WTC11 (cell line): Measurements from ENCODE around the gene ADD1. TPM values are rescaled to one million over a fixed set of nuclear protein-coding genes. Genes with fewer than 3 reads are reported as not detected.

Source experiments
- ATAC-seq: fragments of 200-7000 bp; cut with Tn5 transposase; 2 replicates; pipeline ENCODE4 v1.10.0; 2021; ENCODE audit warnings: mild to moderate bottlenecking, moderate library complexity
- CTCF ChIA-PET: fragments of 300-600 bp; sonication (Branson Sonifier 250); formaldehyde crosslinking; loops from one replicate; lab custom pipeline; 2021; ENCODE audit warnings: antibody characterized with exemption; lab: Charles Lee
- POLR2A ChIA-PET: fragments of 350-600 bp; sonication (Branson Sonifier 250); formaldehyde crosslinking; loops from one replicate; lab custom pipeline; 2021; ENCODE audit warnings: antibody characterized with exemption; lab: Charles Lee
- DNase-seq: peaks from one replicate; pipeline ENCODE4 v3.0.0; 2021; ENCODE audit warnings: low spot score
- H3K27ac Mint-ChIP-seq: 2 replicates; pipeline ENCODE4 v1.8.0; 2021; ENCODE audit warnings: mixed read lengths
- H3K27me3 Mint-ChIP-seq: 2 replicates; pipeline ENCODE4 v1.8.0; 2021; ENCODE audit warnings: low read depth, mild to moderate bottlenecking, moderate library complexity, mixed read lengths
- H3K36me3 Mint-ChIP-seq: 2 replicates; pipeline ENCODE4 v1.8.0; 2021; ENCODE audit warnings: mixed read lengths
- H3K4me1 Mint-ChIP-seq: 2 replicates; pipeline ENCODE4 v1.8.0; 2022; ENCODE audit warnings: mixed read lengths
- H3K4me3 Mint-ChIP-seq: 2 replicates; pipeline ENCODE4 v1.8.0; 2021; ENCODE audit warnings: mild to moderate bottlenecking, moderate library complexity, mixed read lengths
- H3K9me3 Mint-ChIP-seq: 2 replicates; pipeline ENCODE4 v1.8.0; 2021; ENCODE audit warnings: mixed read lengths
- ATF1 ChIP-seq: sonication (generic); formaldehyde crosslinking; IDR thresholded peaks from 2 replicates; pipeline ENCODE4 v1.8.1; 2023; ENCODE audit warnings: mild to moderate bottlenecking, moderate library complexity, missing genetic modification reagents
- ERG ChIP-seq: fragments of 250-450 bp; sonication (Bioruptor Pico); IDR thresholded peaks from 2 replicates; pipeline ENCODE4 v1.8.0; 2021; ENCODE audit warnings: mild to moderate bottlenecking
- FOXK1 ChIP-seq: sonication (generic); formaldehyde crosslinking; IDR thresholded peaks from 2 replicates; pipeline ENCODE4 v1.8.0; 2022; ENCODE audit warnings: mild to moderate bottlenecking, moderate library complexity, missing genetic modification reagents
- GTF2I ChIP-seq: fragments of 250-450 bp; sonication (Bioruptor Pico); conservative IDR thresholded peaks from 2 replicates; pipeline ENCODE4 v1.4.0; 2021; ENCODE audit warnings: mild to moderate bottlenecking
- NR1H2 ChIP-seq: sonication (generic); formaldehyde crosslinking; IDR thresholded peaks from 2 replicates; pipeline ENCODE4 v1.9.0; 2021; ENCODE audit warnings: mild to moderate bottlenecking, moderate library complexity, missing genetic modification reagents
- RORB ChIP-seq: fragments of 250-450 bp; sonication (Bioruptor Pico); IDR thresholded peaks from 2 replicates; pipeline ENCODE4 v1.9.0; 2021; ENCODE audit warnings: mild to moderate bottlenecking
- SMAD4 ChIP-seq: sonication (generic); formaldehyde crosslinking; IDR thresholded peaks from 2 replicates; pipeline ENCODE4 v1.8.0; 2022; ENCODE audit warnings: mild to moderate bottlenecking, missing genetic modification reagents
- SOX15 ChIP-seq: fragments of 250-450 bp; sonication (Bioruptor Pico); IDR thresholded peaks from 2 replicates; pipeline ENCODE4 v1.9.0; 2021; ENCODE audit warnings: mild to moderate bottlenecking
- TEAD4 ChIP-seq: sonication (generic); formaldehyde crosslinking; IDR thresholded peaks from 2 replicates; pipeline ENCODE4 v1.8.0; 2022; ENCODE audit warnings: mild to moderate bottlenecking, missing genetic modification reagents
- ZNF263 ChIP-seq: sonication (generic); formaldehyde crosslinking; IDR thresholded peaks from 2 replicates; pipeline ENCODE4 v1.8.1; 2022; ENCODE audit warnings: low read depth, mild to moderate bottlenecking, moderate library complexity, missing genetic modification reagents
- total RNA-seq: library from RNA; stranded (reverse); gene quantifications from 3 replicates; pipeline ENCODE4 v1.2.3, GENCODE V29; 2021
- TF ChIP-seq, protein P1 (sequence below): sonication (generic); formaldehyde crosslinking; IDR thresholded peaks from 2 replicates; pipeline ENCODE4 v1.8.1; 2023; ENCODE audit warnings: mild to moderate bottlenecking, missing genetic modification reagents
- TF ChIP-seq, protein P2 (sequence below): sonication (generic); formaldehyde crosslinking; conservative IDR thresholded peaks from 2 replicates; pipeline ENCODE4 v1.8.1; 2022; ENCODE audit warnings: mild to moderate bottlenecking, missing genetic modification reagents
- TF ChIP-seq, protein P3 (sequence below): sonication (generic); formaldehyde crosslinking; IDR thresholded peaks from 2 replicates; pipeline ENCODE4 v1.8.0; 2022; ENCODE audit warnings: missing genetic modification reagents
- TF ChIP-seq, protein P4 (sequence below): sonication (generic); formaldehyde crosslinking; IDR thresholded peaks from 2 replicates; pipeline ENCODE4 v1.8.1; 2023; ENCODE audit warnings: mild to moderate bottlenecking, missing genetic modification reagents, borderline replicate concordance
- TF ChIP-seq, protein P5 (sequence below): fragments of 250-450 bp; sonication (Bioruptor Pico); IDR thresholded peaks from 2 replicates; pipeline ENCODE4 v2.1.2; 2022; ENCODE audit warnings: mild to moderate bottlenecking, moderate library complexity

ADD1 gene
- total RNA-seq, 1 experiment from 2014 or later, result 178 TPM

DNA sequence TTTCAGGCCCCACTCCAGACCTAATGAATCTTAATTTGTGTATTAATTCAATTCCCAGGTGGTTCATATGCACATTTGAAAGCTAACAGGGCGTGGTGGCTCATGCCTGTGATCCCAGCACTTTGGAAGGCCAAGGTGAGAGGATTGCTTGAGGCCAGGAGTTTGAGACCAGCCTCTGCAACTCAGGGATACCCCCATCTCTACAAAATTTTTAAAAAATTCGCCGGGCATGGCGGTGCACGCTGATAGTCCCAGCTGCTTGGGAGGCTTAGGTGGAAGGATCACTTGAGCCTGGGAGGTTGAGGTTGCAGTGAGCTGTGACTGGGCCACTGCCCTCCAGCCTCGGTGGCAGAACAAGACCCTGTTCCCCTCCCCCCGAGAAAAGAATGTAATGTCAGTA is 31.2 kb downstream of the ADD1 start:
- peaks cover 25% of the 10 kb centered on the region for H3K4me1 Mint-ChIP-seq
- ATAC-seq (no peak), DNase-seq (no peak)
- POLR2A ChIA-PET, result no interaction called here
- H3K9me3 Mint-ChIP-seq, result peaks cover under 1% of the 10 kb centered on the region; the same call in 1 of the 2 replicates
- TF ChIP-seq ZNF263 (CRISPR knock-in tag) (no peak), RORB (CRISPR knock-in tag) (no peak), ATF1 (no peak)
- no peak overlapping the region for H3K27ac Mint-ChIP-seq
- CTCF ChIA-PET, result no interaction called here
- peaks cover 29% of the 10 kb centered on the region for H3K36me3 Mint-ChIP-seq
- H3K27me3 Mint-ChIP-seq, result no peaks in the 10 kb centered on the region
- H3K4me3 Mint-ChIP-seq, result no peak overlapping the region

DNA sequence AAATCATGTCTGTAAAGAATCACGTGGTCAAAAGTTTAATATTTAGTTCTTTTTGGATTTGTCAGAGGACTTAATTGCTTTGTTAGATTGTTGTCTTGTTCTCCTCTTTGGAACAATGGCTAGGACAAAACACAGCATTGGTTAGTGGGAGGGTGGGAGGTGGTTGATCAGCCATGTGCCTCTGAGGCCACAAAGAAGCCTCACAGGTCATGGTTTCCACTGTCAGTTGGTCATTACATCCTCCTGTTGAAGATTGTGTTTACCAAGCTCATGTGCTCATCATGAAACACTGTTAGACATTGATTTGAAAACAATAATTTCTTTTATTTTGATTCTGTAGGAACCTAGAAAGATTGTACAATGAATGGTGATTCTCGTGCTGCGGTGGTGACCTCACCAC is 31.9 kb downstream of the ADD1 start:
- no peak for ATAC-seq
- Mint-ChIP-seq H3K4me1 (peaks cover 18% of the 10 kb centered on the region), H3K9me3 (peaks cover 3% of the 10 kb centered on the region; the same call in 1 of the 2 replicates), H3K27ac (peak overlapping the region; percentile 30; the same call in 1 of the 2 replicates), H3K4me3 (no peak overlapping the region), H3K36me3 (peaks cover 32% of the 10 kb centered on the region), H3K27me3 (no peaks in the 10 kb centered on the region)
- TF ChIP-seq GTF2I (CRISPR knock-in tag) (no peak), SOX15 (CRISPR knock-in tag) (no peak), NR1H2 (CRISPR knock-in tag) (no peak), SMAD4 (CRISPR knock-in tag) (no peak)
- TF ChIP-seq, protein P1, sequence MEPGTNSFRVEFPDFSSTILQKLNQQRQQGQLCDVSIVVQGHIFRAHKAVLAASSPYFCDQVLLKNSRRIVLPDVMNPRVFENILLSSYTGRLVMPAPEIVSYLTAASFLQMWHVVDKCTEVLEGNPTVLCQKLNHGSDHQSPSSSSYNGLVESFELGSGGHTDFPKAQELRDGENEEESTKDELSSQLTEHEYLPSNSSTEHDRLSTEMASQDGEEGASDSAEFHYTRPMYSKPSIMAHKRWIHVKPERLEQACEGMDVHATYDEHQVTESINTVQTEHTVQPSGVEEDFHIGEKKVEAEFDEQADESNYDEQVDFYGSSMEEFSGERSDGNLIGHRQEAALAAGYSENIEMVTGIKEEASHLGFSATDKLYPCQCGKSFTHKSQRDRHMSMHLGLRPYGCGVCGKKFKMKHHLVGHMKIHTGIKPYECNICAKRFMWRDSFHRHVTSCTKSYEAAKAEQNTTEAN, result no peak
- TF ChIP-seq, protein P2, sequence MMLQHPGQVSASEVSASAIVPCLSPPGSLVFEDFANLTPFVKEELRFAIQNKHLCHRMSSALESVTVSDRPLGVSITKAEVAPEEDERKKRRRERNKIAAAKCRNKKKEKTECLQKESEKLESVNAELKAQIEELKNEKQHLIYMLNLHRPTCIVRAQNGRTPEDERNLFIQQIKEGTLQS (CRISPR knock-in tag), result no peak
- TF ChIP-seq, protein P3, sequence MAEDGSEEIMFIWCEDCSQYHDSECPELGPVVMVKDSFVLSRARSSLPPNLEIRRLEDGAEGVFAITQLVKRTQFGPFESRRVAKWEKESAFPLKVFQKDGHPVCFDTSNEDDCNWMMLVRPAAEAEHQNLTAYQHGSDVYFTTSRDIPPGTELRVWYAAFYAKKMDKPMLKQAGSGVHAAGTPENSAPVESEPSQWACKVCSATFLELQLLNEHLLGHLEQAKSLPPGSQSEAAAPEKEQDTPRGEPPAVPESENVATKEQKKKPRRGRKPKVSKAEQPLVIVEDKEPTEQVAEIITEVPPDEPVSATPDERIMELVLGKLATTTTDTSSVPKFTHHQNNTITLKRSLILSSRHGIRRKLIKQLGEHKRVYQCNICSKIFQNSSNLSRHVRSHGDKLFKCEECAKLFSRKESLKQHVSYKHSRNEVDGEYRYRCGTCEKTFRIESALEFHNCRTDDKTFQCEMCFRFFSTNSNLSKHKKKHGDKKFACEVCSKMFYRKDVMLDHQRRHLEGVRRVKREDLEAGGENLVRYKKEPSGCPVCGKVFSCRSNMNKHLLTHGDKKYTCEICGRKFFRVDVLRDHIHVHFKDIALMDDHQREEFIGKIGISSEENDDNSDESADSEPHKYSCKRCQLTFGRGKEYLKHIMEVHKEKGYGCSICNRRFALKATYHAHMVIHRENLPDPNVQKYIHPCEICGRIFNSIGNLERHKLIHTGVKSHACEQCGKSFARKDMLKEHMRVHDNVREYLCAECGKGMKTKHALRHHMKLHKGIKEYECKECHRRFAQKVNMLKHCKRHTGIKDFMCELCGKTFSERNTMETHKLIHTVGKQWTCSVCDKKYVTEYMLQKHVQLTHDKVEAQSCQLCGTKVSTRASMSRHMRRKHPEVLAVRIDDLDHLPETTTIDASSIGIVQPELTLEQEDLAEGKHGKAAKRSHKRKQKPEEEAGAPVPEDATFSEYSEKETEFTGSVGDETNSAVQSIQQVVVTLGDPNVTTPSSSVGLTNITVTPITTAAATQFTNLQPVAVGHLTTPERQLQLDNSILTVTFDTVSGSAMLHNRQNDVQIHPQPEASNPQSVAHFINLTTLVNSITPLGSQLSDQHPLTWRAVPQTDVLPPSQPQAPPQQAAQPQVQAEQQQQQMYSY (CRISPR knock-in tag), result no peak
- ChIA-PET POLR2A (no interaction called here), CTCF (no interaction called here)
- no peak for DNase-seq

GRCh38 chr4:2878346-2878745 is 34.7 kb downstream of the ADD1 start:
- no peak for ATAC-seq
- H3K27ac Mint-ChIP-seq, result peak overlapping the region; percentile 3
- peaks cover 33% of the 10 kb centered on the region for H3K4me1 Mint-ChIP-seq

DNA sequence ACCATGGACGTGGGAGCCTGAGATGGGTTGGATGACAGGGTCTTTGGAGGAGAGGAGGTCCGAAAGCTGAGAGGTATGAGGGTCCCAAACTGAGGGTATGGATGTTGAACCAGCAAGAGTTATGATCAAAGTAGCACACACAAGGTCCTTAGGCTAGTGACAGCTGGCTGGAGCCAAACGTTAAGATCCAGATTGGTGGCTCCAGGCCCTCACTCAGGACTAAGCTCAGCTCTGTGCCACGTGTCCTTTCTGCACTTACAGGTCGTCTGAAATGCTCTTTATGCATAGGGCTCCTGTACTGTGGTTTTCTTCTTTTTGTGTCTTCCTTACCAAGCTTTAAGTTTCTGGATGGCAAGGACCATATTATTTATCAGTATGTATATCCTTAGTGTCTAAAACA is 35.4 kb downstream of the ADD1 start:
- POLR2A ChIA-PET, result interaction anchor here (0.9 to 1.4 kb wide), 2 partner anchors 11 to 84 kb away, joined by 4 to 6 read pairs; partner anchors contain the start of genes GRK4 and NOP14
- Mint-ChIP-seq H3K27ac (peak overlapping the region; percentile 15), H3K9me3 (peaks cover 3% of the 10 kb centered on the region; the same call in 1 of the 2 replicates), H3K4me3 (no peak overlapping the region), H3K4me1 (peaks cover 33% of the 10 kb centered on the region), H3K36me3 (peaks cover 36% of the 10 kb centered on the region), H3K27me3 (no peaks in the 10 kb centered on the region)
- CTCF ChIA-PET, result interaction anchor here (1.2 kb wide), 1 partner anchor 17 kb away, joined by 3 read pairs; no protein-coding TSS in a partner anchor
- no peak for ATAC-seq
- DNase-seq, result no peak
- no peak for TF ChIP-seq ZNF263 (CRISPR knock-in tag)
- TF ChIP-seq, protein P4, sequence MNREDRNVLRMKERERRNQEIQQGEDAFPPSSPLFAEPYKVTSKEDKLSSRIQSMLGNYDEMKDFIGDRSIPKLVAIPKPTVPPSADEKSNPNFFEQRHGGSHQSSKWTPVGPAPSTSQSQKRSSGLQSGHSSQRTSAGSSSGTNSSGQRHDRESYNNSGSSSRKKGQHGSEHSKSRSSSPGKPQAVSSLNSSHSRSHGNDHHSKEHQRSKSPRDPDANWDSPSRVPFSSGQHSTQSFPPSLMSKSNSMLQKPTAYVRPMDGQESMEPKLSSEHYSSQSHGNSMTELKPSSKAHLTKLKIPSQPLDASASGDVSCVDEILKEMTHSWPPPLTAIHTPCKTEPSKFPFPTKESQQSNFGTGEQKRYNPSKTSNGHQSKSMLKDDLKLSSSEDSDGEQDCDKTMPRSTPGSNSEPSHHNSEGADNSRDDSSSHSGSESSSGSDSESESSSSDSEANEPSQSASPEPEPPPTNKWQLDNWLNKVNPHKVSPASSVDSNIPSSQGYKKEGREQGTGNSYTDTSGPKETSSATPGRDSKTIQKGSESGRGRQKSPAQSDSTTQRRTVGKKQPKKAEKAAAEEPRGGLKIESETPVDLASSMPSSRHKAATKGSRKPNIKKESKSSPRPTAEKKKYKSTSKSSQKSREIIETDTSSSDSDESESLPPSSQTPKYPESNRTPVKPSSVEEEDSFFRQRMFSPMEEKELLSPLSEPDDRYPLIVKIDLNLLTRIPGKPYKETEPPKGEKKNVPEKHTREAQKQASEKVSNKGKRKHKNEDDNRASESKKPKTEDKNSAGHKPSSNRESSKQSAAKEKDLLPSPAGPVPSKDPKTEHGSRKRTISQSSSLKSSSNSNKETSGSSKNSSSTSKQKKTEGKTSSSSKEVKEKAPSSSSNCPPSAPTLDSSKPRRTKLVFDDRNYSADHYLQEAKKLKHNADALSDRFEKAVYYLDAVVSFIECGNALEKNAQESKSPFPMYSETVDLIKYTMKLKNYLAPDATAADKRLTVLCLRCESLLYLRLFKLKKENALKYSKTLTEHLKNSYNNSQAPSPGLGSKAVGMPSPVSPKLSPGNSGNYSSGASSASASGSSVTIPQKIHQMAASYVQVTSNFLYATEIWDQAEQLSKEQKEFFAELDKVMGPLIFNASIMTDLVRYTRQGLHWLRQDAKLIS (CRISPR knock-in tag), result no peak
- TF ChIP-seq RORB (CRISPR knock-in tag), result no peak
- TF ChIP-seq TEAD4 (CRISPR knock-in tag), result no peak
- TF ChIP-seq, protein P5, sequence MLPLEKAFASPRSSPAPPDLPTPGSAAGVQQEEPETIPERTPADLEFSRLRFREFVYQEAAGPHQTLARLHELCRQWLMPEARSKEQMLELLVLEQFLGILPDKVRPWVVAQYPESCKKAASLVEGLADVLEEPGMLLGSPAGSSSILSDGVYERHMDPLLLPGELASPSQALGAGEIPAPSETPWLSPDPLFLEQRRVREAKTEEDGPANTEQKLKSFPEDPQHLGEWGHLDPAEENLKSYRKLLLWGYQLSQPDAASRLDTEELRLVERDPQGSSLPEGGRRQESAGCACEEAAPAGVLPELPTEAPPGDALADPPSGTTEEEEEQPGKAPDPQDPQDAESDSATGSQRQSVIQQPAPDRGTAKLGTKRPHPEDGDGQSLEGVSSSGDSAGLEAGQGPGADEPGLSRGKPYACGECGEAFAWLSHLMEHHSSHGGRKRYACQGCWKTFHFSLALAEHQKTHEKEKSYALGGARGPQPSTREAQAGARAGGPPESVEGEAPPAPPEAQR, result no peak

More at GRCh38 chr4:2878346-2878745, 34.7 kb downstream of the ADD1 start:
- ChIA-PET CTCF (no interaction called here), POLR2A (interaction anchor here (1.4 kb wide), 1 partner anchor 10 kb away, joined by 6 read pairs; no protein-coding TSS in a partner anchor)
- DNase-seq, result no peak
- TF ChIP-seq FOXK1 (CRISPR knock-in tag) (no peak), ERG (CRISPR knock-in tag) (no peak)
- Mint-ChIP-seq H3K27me3 (no peaks in the 10 kb centered on the region), H3K36me3 (peaks cover 34% of the 10 kb centered on the region), H3K9me3 (peaks cover 3% of the 10 kb centered on the region; the same call in 1 of the 2 replicates), H3K4me3 (no peak overlapping the region)
